ENCODE results near the gene TGM5. TPM values are rescaled to one million over a fixed set of nuclear protein-coding genes. Genes with fewer than 3 reads are reported as not detected.

The TGM5 gene, protein sequence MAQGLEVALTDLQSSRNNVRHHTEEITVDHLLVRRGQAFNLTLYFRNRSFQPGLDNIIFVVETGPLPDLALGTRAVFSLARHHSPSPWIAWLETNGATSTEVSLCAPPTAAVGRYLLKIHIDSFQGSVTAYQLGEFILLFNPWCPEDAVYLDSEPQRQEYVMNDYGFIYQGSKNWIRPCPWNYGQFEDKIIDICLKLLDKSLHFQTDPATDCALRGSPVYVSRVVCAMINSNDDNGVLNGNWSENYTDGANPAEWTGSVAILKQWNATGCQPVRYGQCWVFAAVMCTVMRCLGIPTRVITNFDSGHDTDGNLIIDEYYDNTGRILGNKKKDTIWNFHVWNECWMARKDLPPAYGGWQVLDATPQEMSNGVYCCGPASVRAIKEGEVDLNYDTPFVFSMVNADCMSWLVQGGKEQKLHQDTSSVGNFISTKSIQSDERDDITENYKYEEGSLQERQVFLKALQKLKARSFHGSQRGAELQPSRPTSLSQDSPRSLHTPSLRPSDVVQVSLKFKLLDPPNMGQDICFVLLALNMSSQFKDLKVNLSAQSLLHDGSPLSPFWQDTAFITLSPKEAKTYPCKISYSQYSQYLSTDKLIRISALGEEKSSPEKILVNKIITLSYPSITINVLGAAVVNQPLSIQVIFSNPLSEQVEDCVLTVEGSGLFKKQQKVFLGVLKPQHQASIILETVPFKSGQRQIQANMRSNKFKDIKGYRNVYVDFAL
- total RNA-seq, result not detected in 2 replicates

DNA sequence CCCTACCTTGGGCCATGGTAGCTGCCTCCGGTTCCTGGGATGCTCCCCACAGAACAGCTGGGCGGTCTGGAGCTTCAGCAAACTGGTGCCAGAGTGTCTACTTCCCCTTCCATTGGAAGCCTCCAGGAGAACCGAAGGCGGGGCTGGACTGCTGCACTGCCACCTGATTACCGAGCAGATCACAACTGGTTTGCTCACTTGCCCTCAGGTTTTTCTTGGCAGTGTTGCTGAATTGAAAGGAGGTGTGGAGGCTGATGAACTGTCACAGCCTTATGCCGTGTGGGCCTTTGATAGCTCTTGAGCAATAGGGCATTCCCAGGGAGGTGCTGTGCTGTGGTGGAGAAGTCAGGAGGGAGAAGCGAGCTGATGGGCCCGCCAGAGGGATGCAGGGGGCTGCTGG is at the start of gene TGM5:
Gene TGM5 (minus strand): TSS at position 95 of the 400 bp plus-strand sequence. CDS start 79 bp downstream, at position 16.

DNA sequence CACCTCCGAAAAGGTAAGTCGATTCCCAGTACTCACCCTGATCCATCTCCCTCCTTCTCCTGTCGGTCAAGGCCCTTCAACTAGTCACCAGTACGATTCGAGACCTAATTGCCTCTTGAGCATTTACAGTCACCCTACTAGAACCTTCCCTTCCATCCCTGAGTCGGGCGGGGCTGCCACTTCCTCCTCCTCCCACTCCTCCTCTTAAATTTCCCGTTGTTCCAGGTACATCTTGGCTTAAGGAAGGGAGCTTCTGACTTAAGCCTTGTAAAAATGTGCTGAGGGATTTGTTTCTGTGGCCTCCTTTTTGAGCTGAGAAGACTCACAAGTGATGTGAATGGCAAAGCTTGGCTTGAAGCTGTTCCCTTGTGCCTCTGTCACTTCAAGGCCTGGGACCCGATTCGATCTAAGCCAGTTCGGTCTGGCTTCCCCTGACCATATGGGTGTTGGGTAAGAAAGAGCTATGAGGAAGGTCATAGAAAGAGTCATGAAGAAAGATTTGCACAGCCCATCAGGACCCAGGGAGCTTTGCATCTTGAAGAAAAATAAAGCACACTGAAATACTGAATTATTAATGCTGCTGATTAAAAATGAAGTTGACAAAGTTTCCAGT is 35.6 kb upstream of the TGM5 start, which contains the start of gene TGM7:
Gene TGM7 (minus strand): TSS at position 51 of the 613 bp plus-strand sequence.

DNA sequence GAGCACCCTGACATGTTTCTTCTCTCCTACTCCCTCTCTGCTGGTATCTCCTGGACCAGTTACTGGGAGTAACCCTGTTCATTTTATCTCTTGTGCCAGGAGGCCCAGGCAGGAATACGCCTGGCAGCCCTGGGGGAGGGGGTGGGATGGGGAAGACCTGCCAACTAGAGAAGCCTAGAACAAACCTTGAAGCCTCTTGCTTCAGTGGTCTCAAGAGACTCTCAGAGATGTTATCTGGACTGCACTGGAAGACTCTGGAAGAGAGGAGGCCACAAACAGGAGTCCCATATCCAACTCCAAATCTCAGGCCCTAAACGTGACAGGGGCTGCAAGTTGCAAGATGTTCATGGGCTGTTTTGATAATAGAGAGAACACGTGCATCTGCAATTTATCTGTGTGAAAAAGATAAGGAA is 45.7 kb downstream of the TGM5 start, which contains the start of gene EPB42:
Gene EPB42 (minus strand): TSS at position 28 of the 413 bp plus-strand sequence. CDS start 193 bp downstream, outside the sequence.

DNA sequence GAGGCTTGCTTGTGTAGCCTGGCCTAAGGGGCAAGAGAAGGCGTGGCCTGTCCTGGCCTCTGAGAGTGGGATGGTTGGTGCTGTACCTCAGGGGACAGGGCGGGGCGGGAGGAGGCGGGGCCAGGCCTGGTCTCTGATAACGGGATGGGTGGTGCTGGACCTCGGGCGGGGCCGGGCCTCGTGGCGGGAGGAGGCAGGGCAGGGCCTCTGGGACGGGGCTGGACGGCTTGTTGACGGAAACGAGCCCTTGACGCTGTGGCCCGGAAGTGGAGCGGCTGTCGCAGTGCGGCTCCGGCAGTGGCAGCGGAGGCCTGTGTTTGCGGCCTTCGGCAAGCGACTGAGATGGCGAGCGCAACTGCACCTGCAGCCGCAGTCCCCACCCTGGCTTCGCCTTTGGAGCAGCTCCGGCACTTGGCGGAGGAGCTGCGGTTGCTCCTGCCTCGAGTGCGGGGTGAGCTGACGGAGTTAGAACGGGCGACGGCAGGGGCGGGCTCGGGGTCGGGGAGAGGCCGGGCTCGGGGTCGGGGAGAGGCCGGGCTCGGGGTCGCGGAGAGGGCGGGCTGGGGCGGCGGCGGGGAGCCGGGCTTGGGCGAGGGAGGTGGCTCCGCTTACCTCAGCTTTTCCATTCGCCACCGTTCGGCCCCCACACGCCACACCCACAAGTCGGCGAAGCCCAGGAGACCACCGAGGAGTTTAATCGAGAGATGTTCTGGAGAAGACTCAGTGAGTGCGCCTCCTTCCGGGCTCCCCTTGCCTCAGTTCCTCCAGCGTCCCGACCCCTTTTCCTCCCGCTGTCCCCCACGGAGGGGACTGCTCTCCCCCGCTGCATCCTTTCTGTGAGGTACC is 81.3 kb downstream of the TGM5 start, which contains the start of gene CCNDBP1:
Gene CCNDBP1 (plus strand): TSS at position 247 of the 846 bp plus-strand sequence. CDS start 96 bp downstream, at position 343.

Other genes with a start within 250 kb of the TGM5 start
- 21.6 and 22.2 TPM in 2 replicates for gene UBR1, start 160.9 kb downstream of the TGM5 start, total RNA-seq
- 16.7 and 19.3 TPM in 2 replicates for gene TMEM62, start 133.3 kb downstream of the TGM5 start, total RNA-seq
- gene CCNDBP1, start 81.5 kb downstream of the TGM5 start, total RNA-seq, result 84.0 and 92.3 TPM in 2 replicates
- gene EPB42, start 45.9 kb downstream of the TGM5 start, total RNA-seq, result not detected in 2 replicates
- gene TGM7, start 35.3 kb upstream of the TGM5 start, total RNA-seq, result not detected in 2 replicates
- 4.6 and 8.0 TPM in 2 replicates for gene LCMT2, start 63.6 kb upstream of the TGM5 start, total RNA-seq
- 5.7 and 14.4 TPM in 2 replicates for gene ZSCAN29, start 104.1 kb upstream of the TGM5 start, total RNA-seq
- 6.1 and 10.3 TPM in 2 replicates for gene TUBGCP4, start 104.2 kb upstream of the TGM5 start, total RNA-seq
- 38.9 and 52.3 TPM in 2 replicates for gene TP53BP1, start 226.2 kb upstream of the TGM5 start, total RNA-seq